GM19455 (cell line): Measurements from ENCODE around the gene RECQL.
A peak's percentile ranks its signal among the peaks of the same experiment; 100 is the strongest.
"Not testable (repeated sequence)": the region's sequence is repeated elsewhere in the genome, so short reads cannot be mapped to it uniquely, and the experiment has no call there.

Experiments
- ATAC-seq: cut with Tn5 transposase; IDR thresholded peaks from one replicate; pipeline ENCODE4 v1.9.1; 2021; ENCODE audit not compliant: unreplicated experiment

RECQL gene

DNA sequence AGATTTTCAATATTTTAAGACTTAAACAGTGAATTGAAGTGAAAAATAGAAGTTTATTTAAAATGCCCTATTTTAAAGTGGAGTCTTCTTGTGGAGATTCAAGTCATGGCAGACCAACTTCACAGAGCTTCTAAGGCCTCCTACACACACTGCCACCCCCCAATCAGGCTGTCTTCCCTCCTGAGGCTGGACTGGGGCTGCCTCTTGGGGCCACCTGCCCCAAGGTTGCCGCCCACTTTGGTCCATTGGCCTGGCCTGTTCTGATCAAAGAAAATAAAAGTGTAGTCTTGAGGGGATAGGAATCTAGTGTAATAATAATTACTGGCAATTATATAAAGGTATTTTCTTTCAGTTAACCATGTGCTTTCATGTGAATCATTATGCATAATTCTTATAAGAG, 1.4 kb upstream of the RECQL start:
- no peak for ATAC-seq

DNA sequence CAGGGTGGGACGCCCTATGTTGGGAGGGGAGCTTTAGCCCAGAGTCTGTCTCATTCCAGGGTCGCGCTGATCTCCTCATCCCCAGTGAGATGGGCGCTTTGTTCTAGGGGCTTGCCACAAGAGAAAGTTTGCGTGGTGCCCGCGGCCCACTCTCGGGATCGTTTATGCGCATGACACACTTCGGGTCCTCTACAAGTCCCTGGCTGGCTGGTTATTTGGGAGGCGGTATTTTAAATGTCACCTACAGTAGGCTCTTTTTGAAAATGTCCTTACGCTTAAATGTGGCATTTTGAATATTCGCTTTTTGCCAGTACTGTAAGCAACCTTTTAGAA, 695 bp upstream of the RECQL start:
- ATAC-seq, result peak; percentile 8

DNA sequence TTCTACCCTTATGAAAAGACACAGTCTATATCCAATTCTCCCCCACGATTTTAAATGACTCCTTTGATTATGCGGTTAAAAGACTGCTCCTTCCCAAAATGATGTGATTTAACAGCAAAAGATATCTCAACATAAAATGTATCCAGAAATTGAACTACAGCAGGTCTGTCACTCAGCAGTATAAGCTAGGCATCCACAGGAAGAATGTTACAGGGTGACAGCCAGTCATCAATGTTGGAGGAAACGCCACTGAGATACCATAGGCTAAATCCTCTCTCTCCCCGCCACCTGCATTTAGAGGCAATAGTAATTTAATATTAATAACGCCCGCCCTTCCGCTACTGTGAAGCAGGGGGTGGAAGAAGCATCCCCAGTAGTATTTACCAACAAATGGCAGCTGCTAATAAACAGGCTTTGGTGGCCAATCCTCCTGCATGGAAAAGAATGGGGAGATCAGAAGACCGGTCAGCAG, 613 bp downstream of the RECQL start:
- no peak for ATAC-seq

DNA sequence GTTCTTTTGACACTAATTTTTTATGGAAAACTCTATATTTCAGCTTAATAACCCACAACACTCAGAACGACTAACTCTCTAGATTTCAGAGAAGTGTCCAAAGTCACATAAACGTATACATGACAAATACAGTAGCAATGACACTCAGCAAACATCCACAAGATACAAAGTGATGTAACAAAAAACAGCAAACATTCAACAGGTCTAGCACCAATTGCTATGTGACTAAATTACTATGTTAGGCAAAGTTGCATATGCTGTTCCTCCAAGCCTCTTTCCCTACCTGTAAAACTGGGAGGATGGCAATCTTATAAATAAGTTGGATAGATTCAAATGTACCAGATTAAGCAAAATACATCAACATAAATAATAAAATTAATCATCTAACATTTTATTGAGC, 1.7 kb downstream of the RECQL start:
- ATAC-seq, result no peak

DNA sequence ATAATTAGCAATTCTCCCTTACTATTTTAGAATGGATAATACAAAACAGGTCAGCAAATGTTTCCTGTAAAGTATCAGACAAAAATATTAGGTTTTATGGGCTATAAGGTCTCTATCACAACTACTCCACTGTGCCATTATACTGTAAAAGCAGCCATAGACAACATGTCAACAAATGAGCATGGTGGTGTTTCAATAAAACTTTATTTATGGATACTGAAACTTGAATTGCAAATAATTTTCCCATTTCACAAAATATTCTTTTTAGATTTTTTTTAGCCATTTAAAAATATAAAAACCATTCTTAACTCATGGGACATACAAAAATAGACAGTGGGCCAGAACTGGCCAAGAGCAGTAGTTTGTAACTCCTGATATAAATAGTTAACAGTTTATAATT, 15.4 kb downstream of the RECQL start:
- ATAC-seq, result no peak

DNA sequence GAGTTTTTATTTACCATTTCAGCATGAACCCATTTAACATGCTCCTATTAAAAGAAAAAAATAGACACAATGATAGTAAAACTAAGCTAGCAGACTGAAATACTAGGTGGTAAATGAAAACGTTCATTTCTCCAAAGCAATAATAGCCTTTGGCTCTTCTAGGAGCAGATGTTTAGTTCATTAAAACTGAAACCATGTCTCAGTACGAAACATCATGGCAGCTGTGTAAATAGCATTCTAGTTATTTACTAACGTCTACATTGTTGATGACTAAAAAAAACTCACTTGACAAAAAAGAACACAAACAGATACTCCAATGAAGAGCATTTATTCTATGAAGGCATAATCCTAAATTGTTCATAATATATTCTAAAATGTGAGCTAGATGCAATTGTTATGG, 17.9 kb downstream of the RECQL start:
- ATAC-seq, result peak; percentile 67

DNA sequence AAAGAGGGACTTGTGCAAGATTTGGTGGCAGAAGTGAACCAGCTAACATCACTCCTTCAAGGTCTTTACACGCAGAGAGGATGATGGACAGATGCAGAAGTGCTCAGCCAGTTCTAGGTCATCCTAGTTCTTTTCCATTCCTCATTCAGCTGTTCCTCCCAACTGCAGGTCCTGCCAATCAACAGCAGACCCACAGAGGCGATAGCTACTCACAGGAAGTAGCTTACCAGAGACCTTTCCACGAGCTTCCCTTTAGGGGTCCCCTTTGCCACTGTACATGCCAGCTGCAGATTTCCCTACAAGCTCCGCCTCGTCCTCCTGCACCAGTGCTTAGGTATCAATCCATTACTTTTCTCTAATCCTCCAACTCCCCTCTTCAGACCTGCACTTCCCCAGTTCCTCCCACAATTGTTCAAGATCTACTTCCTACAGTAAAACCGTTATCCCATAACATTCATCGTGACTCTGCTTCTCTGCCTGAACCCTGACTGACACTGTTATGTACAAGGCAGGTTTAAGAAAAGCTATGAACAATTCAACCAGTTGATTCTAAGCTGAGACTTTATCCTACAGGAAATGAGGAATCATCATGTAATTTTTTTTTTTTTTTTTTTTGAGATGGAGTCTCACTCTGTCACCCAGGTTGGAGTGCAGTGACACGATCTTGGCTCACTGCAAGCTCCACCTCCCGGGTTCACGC, 22.5 kb downstream of the RECQL start:
- no peak for ATAC-seq

DNA sequence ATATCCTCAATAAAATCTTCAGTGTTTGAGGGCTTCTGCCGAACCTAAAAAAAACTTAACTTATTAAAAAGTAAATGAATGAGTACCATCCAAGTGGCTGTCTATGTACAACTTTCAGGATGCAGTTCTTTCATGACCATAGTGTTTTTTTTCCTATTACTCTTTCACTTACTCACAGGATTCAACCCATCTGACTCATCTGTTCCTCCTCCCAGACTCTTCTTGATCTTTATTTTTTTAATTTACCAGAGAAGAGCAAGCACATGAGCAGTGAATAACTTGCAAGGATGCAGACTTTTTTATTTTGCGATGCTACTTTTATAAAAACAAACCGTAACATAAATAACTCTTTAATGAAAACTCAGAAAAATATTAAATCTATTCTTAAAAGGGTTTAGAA, 24.5 kb downstream of the RECQL start:
- no peak for ATAC-seq

DNA sequence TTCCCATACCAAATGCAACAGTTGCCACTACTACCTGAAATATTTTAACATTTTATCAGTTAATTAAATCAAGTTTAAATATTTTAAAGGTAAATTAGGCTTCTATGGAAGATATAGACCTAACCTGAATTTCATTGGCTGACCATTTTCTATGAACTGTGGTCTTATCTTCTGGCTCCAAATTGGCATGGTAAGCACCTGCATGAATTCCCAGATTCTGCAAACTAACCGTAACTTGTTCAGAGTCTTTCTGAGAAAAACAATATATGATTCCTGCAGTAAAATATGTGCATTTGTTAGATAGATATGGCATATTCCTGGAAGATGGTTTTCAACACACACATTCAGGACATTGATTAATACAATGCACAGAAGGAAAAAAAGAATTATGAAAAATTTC, 25.9 kb downstream of the RECQL start:
- no peak for ATAC-seq

DNA sequence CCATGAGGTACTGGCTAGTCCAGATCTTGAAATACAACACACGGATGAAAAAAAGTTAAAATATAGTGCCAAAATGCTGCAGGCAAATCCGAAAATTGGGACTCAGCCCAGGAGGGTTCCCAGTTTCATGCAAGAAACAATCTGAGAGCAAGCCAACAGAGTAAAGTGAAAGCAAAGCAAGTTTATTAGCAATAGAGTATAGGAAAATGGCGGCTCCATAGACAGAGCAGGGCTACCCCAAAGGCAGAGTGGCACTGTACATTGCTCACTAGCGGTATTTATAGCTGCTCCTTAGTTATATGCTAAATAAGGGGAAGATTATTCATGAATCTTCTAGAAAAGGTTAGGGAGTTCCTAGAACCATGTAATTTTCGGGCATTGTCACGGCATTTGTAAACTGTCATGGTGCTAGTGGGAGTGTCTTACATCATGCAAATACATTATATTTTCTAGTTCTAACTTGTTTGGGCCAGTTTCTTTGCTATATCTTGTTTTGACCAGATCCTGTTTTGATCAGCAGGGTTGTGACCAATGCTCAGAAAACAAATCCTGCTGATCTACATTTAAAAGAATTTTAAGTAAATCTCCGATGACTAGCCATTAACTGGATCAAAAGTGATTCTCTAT, 29.1 kb downstream of the RECQL start:
- ATAC-seq, result no peak

DNA sequence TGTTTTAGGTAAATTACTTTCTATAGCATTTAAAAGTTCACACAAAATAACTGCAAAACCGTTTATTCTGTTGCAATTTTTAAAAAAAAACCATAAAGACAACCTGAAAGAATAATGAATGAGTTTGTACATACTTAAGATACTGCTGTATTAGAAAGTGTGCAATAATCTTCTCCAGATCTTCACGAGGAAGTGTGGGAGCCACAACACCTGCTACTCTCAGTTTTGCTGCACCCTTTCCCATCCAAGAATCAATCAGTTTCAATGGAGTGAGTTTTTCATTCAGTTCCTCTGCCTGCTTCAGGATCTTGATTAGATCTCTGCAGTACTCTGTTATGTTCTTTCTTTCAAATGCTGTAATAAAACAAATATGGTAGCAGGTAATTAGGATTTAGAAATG, 30.1 kb downstream of the RECQL start:
- no peak for ATAC-seq

DNA sequence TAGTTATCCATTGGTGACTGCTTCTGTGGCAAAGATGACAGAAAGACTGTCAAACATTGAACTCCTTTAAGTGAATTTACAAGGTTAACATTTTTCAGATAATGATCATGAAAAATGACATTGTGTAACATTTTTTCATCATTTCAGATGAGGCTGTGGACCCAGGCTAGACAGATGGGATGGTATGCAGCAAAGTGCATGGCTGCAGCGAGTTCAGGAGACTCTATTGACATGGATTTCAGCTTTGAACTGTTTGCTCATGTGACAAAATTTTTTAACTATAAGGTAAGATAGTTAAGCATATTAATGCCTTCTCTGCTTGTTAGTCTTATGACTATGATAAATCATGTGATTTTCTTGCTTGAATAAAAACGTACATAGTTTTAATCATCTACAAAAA, 34.1 kb downstream of the RECQL start:
- not testable (repeated sequence) for ATAC-seq

DNA sequence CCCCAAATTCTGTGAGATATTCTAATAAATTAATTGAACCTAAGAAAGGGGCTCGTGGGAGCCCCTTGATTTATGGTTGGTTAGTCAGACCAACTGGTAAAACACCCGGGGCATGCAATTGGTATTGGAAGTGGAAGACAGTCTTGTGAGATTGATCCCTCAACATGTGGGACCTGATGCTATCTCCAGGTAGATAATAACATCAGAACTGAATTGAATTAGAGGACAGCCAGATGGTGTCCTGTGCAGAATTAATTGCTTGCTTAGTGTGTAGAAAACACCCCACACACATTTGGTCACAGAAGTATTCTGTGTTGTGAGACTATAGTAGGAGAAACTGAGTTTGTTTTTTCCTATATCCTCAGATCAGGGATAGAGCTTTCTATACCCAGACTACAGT, 42.0 kb downstream of the RECQL start:
- no peak for ATAC-seq

DNA sequence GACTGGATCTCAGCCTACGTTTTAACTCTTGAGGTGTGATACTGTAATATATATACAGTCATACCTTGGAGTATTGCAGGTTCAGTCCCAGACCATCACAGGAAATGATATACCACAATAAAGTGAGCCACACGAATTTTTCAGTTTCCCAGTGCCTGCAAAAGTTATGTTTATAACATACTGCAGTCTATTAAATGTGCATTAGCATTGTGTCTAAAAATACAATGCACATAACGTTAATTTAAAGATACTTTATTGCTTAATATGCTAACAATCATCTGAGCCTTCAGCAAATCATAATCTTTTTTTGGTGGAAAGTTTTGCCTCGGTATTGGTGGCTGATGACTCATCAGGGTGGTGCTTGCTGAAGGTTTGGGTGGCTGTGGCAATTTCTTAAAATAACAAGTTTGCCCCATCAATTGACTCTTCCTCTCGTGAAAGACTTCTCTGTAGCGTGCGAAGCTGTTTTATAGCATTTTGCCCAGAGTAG, 45.1 kb downstream of the RECQL start:
- no peak for ATAC-seq

DNA sequence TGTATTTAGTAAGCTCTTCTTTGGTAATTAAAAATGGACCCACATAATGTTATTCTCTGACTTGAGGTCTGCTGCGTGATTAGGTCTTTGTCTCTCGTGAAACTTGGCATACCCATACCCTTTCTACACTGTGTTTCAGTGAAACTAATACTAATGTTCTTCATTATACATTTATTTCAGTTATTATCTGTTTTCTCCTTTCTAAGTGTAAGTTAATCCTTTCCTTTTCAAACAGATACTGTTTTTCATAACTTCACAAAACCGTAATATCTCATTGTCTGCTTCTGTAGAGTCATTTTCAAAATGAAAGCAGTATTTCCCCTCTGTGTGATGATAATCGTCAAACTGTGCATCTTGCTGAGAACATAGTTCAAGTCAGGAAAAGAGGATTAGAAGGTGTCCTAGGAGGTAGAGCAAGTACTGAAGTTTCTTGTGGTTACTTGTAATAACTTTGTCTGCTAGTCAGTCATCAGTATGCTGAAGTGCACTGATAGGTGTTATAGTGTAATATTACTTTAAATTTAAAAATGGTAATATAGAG, 48.1 kb downstream of the RECQL start:
- ATAC-seq, result peak; percentile 94

DNA sequence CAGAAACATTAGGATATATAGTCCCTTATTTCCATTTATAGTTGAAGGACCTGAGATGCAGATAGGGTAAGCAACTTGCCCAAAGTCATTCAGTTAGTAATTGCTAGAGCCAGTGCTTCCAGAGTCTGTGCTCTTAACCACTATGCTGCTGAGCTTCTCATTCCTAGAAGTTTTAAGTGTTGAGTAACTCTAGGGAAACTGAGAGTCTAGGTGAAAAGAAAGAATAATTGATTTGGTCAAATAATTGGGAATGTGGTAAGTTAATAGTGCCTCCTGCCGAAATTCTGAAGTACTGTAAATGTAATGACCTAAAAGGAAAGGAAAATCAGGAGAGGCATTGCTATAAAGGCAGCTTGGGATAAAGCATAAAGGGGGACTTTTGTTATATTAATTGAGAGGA, 49.9 kb downstream of the RECQL start:
- ATAC-seq, result no peak

DNA sequence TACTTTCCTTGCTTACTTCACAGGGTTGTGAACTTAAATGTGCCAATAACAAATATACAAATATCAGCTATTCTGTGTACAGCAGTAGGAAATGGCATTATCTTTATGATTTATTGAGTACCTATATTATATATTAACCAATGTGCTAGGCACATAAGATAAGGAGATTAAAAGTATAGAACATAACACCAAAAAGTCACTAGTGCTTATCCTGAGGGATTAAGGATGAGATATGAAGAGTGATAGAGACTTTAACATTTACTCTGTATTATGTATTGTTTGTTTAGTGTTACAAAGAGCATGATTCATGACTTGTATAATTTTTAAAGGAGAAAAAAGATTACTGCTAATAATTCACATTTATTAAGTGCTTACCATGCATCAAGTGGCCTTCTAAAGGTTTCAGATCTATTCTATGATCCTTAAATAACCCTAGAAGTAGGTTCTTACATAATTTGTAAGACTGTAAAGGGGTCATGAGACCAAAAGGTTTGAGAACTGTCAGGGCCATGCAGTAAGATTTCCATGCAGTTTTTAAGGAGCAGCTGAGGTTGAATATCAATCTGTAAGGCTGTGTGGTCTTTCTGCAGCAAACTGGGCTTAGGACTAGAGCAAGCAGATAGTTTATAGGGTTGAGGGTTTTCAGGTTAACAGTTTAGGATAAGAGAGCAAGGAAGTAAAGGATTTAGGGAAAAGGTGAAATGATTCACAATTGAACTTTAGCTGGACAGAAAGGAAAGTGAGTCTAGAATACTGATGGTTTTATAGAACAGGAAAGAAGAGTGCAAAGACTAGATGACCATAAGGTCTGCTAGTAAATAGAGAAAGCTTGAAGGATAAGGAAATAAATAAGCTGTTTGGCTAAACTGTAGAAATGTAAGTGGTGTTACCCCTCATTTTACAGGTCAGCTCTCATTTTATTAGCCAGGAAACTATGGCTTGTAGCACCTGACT, 57.0 kb downstream of the RECQL start:
- no peak for ATAC-seq

DNA sequence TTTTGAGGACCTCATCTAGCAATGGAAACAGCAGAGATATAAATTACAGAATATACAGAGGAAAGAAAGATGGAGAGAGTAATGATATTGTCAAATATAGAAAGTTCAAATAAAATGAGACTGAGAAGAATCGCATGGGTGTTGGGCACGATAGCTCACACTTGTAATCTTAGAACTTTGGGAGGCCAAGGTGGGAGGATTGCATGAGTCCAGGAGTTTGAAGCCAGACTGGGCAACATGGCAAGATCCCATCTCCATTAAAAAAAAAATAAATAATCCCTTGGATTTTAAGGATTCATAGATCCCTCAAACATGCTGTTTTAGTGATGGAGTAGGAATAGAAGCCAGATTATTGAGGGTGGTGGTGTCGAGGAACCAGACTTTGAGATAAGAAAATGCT, 62.1 kb downstream of the RECQL start:
- ATAC-seq, result no peak

DNA sequence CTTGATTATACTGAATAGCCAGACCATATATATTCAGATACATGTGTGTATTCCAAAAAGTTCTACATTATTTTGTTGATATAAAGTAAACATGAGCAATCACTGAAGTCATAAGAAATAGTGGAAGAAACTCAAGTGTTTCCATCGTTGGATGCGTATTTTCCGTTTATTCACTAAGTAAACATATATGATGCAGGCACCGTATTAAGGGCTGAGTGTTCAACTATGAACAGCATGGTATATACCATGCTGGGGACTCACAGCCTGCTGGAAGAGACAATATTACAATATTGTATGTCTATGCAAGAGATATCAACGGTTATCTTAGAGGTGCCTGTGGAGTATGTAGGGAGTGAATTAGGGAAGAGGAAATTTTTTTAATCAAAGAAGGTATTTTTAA, 62.8 kb downstream of the RECQL start:
- no peak for ATAC-seq

DNA sequence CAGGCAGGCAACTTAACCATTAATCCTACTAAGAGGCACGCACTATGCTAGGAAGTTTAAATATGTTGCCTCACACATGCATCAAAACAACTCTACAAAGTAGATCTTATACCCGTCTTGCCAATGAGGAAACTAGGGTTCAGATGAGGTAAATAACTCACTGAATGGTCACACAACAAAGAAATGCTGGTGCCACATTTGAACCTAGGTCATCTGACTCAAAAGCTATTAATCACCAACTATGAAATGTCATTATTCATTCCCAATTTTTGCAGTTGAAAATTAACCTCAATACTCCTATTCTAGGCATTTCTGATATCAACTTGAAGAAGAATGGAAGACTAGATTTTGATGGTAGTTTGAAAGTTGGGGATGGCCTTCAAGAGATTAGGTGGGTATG, 66.7 kb downstream of the RECQL start:
- no peak for ATAC-seq

DNA sequence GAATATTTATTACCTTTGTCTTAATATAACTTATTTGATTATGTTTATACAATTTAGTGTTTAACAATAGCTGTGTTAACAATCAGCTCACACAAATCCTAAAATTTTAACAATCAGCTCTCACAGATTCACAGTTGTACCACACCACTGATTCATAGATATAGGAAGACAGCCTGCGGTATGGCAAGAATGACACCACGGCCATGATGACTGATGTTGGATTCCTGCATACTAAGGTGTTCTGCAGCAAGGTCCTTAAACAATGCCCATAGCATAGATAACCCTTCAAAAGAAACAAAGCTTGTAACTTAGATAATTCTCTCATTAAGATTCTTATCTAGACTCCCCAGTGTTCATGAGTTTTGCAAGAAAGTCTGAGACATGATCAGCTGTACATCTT, 67.9 kb downstream of the RECQL start:
- ATAC-seq, result no peak

DNA sequence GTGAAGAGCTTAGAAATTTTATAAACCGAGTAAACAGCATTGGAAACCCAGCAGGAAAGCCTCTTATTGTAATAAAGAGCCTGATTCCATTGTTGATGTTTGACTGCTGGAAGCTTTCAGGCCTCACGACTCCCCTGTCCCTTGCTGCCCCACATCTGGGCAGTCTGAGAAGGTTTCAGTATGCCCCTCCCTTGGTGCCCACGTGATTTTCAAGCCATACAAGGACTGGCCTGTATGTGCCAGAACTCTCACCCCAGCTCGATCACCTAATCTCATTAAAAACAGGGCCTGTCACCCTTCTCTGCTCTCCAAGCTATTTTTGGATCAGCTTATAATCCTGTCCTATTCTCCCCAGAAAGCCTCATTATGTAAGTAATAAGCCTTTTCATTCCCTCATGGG, 71.4 kb downstream of the RECQL start:
- ATAC-seq, result no peak
